SIG-M5 treated with dmso at 0.1 percent for 504 hours (cell line): ENCODE results near the gene TOR1AIP2.
"Not testable (repeated sequence)": the region's sequence is repeated elsewhere in the genome, so short reads cannot be mapped to it uniquely, and the experiment has no call there.

Experiments used
- DNase-seq: peaks from one replicate; lab custom pipeline; 2025; ENCODE audit not compliant: unreplicated experiment; lab: John Stamatoyannopoulos, UW

Gene TOR1AIP2

GRCh38 chr1:179808503-179808902 lies 69.1 kb downstream of the TOR1AIP2 start:
- DNase-seq = no peak

DNA sequence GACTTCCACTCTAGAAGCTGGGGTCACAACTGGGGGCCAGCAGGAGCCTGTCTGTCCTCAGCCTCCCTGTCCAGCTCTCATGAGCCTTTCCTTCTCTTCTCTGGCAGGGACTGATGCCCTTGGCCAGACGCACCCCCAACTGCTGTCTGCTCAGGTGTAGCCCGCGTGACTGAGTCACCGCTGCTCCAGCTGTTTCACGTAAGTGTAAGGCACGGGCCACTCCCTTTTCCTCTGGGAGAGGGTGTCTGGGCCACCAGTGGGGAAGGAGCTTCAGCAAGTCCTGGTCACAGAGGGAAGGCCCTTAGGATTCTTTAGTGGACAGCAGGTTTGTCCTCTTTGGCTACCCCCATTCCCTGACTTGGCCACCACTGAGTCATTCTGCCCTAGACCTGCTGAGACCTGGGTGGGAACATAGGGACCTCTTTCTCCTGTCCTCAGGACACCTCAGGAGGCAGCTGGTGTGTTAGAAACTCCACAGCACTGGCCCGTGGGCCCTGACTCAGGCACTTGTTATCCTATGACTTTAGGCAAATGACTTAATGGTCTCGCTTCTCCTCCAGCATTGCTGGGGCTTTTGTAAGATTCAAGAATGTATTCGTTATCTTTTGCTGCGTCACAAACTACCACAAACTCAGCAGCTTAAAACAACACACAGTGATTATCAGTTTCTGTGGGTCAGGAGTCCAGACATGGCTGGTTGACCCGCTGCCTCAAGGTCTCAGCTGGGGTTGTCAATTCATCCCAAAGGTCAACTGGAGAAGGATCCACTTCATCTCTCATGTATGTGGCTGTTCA lies 69.7 kb downstream of the TOR1AIP2 start:
- DNase-seq = no peak

DNA sequence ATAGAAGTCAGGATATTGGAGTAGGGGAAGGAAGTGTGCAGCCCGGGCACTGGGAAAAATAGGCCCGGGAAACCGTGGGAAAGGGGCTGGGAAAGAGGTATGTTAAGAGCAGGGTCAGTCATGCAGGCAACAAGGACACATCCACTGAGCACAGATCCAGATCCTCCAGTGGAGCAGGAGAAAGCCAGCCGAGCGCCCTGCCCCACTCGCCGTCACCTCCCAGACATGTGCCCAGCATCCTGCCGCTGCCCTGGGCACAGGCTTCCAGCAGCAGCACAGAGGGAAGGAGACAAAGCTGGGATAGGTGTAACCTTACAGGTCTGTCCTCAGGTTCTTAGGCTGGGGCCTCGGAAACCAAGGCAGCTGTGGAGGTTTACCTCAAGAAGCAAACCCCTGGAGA lies 70.3 kb downstream of the TOR1AIP2 start:
- no peak for DNase-seq

GRCh38 chr1:179806333-179806732 lies 71.3 kb downstream of the TOR1AIP2 start:
- no peak for DNase-seq

DNA sequence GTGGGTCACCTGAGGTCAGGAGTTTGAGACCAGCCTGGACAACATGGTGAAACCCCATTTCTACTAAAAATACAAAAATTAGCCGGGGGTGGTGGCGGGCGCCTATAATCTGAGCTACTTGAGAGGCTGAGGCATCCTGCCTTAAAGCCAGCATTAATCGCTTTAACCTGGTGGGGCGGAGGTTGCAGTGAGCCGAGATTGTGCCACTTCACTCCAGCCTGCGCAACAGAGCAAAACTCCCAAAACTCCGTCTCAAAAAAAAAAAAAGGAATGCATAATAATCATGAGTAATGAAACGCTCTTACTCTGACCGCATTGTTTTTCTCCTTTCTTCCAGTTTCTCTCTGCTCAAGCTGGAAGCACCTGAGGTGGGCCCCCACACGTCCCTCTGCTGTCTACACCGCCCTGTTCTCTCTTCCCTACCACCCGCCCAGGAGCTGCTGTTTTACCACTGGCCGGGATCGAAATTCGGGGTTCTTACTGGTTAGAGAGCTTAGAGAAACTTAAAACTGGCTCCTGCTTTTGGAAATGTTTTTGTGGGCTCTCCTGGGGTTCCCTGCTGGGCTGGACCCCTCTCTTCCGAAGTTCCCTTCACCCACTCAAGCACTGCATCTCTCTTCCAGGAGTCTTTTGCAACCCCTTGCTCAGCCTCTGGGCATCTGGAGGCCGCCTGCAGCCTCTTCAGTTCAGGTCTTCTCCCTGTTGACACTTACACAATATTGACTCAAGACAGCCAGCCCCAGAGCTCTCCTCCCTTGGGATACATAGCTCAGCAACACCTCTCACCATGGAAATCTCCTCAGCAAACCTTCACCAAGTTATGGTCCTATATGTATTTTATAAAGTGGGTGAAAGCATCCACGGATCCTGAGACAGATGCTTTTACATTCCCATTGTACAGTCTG lies 72.1 kb downstream of the TOR1AIP2 start:
- DNase-seq = no peak

- not testable (repeated sequence) for DNase-seq
Measured at GRCh38 chr1:179804417-179804816, 73.2 kb downstream of the TOR1AIP2 start.

- no peak for DNase-seq
Measured at GRCh38 chr1:179803918-179804317, 73.7 kb downstream of the TOR1AIP2 start.

GRCh38 chr1:179803104-179803503 lies 74.5 kb downstream of the TOR1AIP2 start:
- no peak for DNase-seq

- DNase-seq = no peak
Measured at GRCh38 chr1:179800481-179800880, 77.1 kb downstream of the TOR1AIP2 start.

- DNase-seq = no peak
Measured at GRCh38 chr1:179798864-179799516, 78.6 kb downstream of the TOR1AIP2 start.

GRCh38 chr1:179798213-179798863 lies 79.3 kb downstream of the TOR1AIP2 start:
- DNase-seq = no peak

GRCh38 chr1:179794669-179795068 lies 82.9 kb downstream of the TOR1AIP2 start:
- DNase-seq = peak; percentile 76

- no peak for DNase-seq
Measured at GRCh38 chr1:179794146-179794545, 83.5 kb downstream of the TOR1AIP2 start.

- no peak for DNase-seq
Measured at GRCh38 chr1:179793281-179793680, 84.3 kb downstream of the TOR1AIP2 start.
